IMR-90 (cell line): ENCODE data around the gene COL23A1.

Experiments
- MAFK ChIP-seq: IDR thresholded peaks from 2 replicates; pipeline ENCODE4 v1.6.1; 2012; ENCODE audit warnings: low read depth, low read length, improper control_type of control experiment
- POLR2A ChIP-seq: IDR thresholded peaks from 2 replicates; pipeline ENCODE4 v1.6.1; 2012; ENCODE audit warnings: mild to moderate bottlenecking, low read depth, low read length
- TF ChIP-seq, protein P1 (sequence below): conservative IDR thresholded peaks from 2 replicates; pipeline ENCODE4 v1.5.1; 2012; ENCODE audit warnings: mild to moderate bottlenecking, low read depth, low read length, improper control_type of control experiment

- TF ChIP-seq POLR2A, result no peak
- TF ChIP-seq, protein P1, sequence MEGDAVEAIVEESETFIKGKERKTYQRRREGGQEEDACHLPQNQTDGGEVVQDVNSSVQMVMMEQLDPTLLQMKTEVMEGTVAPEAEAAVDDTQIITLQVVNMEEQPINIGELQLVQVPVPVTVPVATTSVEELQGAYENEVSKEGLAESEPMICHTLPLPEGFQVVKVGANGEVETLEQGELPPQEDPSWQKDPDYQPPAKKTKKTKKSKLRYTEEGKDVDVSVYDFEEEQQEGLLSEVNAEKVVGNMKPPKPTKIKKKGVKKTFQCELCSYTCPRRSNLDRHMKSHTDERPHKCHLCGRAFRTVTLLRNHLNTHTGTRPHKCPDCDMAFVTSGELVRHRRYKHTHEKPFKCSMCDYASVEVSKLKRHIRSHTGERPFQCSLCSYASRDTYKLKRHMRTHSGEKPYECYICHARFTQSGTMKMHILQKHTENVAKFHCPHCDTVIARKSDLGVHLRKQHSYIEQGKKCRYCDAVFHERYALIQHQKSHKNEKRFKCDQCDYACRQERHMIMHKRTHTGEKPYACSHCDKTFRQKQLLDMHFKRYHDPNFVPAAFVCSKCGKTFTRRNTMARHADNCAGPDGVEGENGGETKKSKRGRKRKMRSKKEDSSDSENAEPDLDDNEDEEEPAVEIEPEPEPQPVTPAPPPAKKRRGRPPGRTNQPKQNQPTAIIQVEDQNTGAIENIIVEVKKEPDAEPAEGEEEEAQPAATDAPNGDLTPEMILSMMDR, result no peak
- no peak for TF ChIP-seq MAFK
These were observed 375.9 kb downstream of the COL23A1 start for GRCh38 chr5:178214160-178214803.
